Coronary artery (tissue), 2 donors: ENCODE data around the gene AZU1.

Experiments
- DNase-seq: peaks from one replicate; pipeline ENCODE4 v3.0.0-alpha.2; 2017; ENCODE audit warnings: low spot score
- H3K27ac ChIP-seq, 2 donors: fragments of 200-600 bp; sonication (generic); one replicate each; pipeline ENCODE4 v1.5.1; 2016 to 2019
- H3K4me3 ChIP-seq: fragments of 200-600 bp; sonication (generic); 2 replicates; pipeline ENCODE4 v1.5.1; 2016; ENCODE audit warnings: mild to moderate bottlenecking, moderate library complexity
- CTCF ChIP-seq: fragments of 200-600 bp; sonication (generic); IDR thresholded peaks from one replicate; pipeline ENCODE4 v1.5.1; 2019; ENCODE audit warnings: antibody characterized with exemption

The AZU1 gene

GRCh38 chr19:784541-784940 is 43.1 kb upstream of the AZU1 start:
- Histone ChIP-seq H3K4me3 (no peak overlapping the region), H3K27ac (no peak overlapping the region)
- DNase-seq, result no peak
- TF ChIP-seq CTCF, result no peak

DNA sequence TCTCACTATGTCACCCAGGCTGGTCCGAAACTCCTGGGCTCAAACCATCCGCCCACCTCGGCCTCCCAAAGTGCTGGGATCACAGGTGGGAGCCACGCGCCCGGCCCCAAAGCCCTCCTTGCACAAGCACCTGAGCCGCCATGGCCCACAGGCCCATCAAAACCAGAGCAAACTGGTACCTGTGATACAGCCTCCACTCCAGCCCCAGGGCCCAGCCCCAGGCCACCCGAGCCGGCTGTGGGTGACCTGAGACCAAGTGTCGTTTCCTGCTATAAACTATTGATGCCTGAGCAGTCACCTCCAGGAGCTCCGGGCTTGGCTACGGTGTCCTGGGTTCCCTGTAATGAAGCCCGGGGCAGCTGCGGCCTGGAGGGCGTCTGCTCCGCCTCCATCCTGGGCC is 40.1 kb upstream of the AZU1 start:
- H3K27ac ChIP-seq, result no peak overlapping the region
- no peak overlapping the region for H3K4me3 ChIP-seq
- no peak for TF ChIP-seq CTCF
- DNase-seq, result no peak

- H3K4me3 ChIP-seq, result no peak overlapping the region
- TF ChIP-seq CTCF, result no peak
- no peak for DNase-seq
- H3K27ac ChIP-seq, result peak overlapping the region in 1 of 2 donors; percentile 56
These were observed 39.0 kb upstream of the AZU1 start for GRCh38 chr19:788686-788982.

DNA sequence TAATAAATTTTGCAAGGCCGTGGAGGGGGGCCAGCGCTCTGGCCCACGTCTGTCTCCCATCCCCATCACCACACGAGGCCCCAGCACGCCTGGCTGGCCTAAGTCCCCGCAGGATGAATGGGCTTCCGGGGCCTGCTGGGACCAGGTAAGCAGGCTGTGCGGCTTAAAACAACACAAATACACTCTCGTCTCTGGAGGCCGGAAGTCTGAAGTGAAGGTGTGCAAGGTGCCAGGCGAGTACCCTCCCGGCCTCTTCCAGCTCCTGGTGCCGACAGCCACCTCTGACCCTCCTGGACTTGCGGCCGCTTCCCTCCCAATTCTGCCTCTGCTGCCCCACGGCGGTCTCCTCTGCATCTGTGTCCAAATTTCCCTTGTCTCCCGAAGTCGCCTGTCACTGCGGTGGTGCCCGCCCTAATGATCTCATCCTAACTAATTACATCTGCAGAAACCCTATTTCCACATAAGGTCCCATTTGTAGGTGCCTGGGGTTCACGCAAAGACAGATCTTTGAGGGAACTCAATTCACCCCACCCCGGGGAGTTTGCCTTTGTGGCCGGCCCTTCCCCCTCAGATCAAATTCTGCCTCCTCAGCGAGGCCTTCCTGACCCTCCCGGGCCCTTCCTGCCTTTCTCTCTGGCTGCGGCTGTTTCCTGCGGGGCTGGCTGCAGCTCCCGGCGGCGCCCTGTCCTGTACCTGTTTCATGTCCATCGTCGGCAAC is 38.5 kb upstream of the AZU1 start:
- H3K27ac ChIP-seq, result peak overlapping the region in 1 of 2 donors; percentile 56
- DNase-seq, result no peak
- no peak overlapping the region for H3K4me3 ChIP-seq
- no peak for TF ChIP-seq CTCF

GRCh38 chr19:789701-790060 is 38.0 kb upstream of the AZU1 start:
- Histone ChIP-seq H3K4me3 (no peak overlapping the region), H3K27ac (peak overlapping the region in 1 of 2 donors; percentile 56)
- no peak for TF ChIP-seq CTCF
- no peak for DNase-seq

- H3K27ac ChIP-seq, result no peak overlapping the region
- DNase-seq, result no peak
- no peak overlapping the region for H3K4me3 ChIP-seq
- no peak for TF ChIP-seq CTCF
These were observed 36.5 kb upstream of the AZU1 start for GRCh38 chr19:791007-791566.

GRCh38 chr19:791567-792305 is 35.9 kb upstream of the AZU1 start:
- H3K27ac ChIP-seq, result peak overlapping the region in 1 of 2 donors; percentile 6
- no peak for TF ChIP-seq CTCF
- no peak overlapping the region for H3K4me3 ChIP-seq
- no peak for DNase-seq
